ENCODE results near the gene GALK1.
A peak's percentile ranks its signal among the peaks of the same experiment; 100 is the strongest.

The GALK1 gene

DNA sequence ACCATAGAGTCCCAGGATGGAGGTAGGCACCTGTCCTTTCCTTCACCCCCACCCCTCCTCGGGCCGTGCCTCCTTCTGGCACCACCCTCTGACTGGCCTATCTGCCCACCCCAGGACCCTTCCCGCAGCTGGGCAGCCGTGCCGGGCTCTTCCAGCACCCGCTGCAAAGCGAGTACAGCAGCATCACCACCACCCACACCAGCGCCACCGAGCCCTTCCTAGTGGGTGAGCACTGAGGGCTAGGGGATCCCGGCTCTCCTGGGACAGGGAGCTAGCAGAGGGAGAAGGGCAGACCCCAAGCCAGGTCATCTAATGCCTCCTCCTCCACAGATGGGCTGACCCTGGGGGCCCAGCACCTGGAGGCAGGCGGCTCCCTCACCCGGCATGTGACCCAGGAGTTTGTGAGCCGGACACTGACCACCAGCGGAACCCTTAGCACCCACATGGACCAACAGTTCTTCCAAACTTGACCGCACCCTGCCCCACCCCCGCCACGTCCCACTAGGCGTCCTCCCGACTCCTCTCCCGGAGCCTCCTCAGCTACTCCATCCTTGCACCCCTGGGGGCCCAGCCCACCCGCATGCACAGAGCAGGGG, 7.8 kb downstream of the GALK1 start:
- H3K27ac ChIP-seq (ENCODE audit: low read depth, low read length) = no peak overlapping the region
- H3K9ac ChIP-seq (ENCODE audit: low read length) = no peak overlapping the region
- H3K4me1 ChIP-seq (ENCODE audit: control insufficient read depth, insufficient read depth, low read length) = peaks cover 9% of the 10 kb centered on the region
- H3K27me3 ChIP-seq (ENCODE audit: control insufficient read depth, insufficient read depth, low read length) = no peaks in the 10 kb centered on the region
- H3K4me3 ChIP-seq (ENCODE audit: low read length) = no peak overlapping the region
- peaks cover 17% of the 10 kb centered on the region for H3K36me3 ChIP-seq (ENCODE audit: control insufficient read depth, insufficient read depth, low read length)

DNA sequence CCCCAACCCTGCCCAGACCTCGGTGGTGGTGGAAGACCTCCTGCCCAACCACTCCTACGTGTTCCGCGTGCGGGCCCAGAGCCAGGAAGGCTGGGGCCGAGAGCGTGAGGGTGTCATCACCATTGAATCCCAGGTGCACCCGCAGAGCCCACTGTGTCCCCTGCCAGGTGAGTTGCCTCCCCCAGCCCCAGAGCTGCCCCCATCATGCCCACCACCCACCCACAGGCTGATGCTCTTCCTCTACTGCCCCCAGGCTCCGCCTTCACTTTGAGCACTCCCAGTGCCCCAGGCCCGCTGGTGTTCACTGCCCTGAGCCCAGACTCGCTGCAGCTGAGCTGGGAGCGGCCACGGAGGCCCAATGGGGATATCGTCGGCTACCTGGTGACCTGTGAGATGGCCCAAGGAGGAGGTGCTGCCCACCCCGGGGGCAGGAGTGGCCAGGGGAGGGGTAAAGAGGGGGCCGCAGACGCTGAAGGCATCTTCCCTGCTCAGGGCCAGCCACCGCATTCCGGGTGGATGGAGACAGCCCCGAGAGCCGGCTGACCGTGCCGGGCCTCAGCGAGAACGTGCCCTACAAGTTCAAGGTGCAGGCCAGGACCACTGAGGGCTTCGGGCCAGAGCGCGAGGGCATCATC, 8.4 kb downstream of the GALK1 start:
- H3K4me3 ChIP-seq (ENCODE audit: low read length) = no peak overlapping the region
- peaks cover 17% of the 10 kb centered on the region for H3K36me3 ChIP-seq (ENCODE audit: control insufficient read depth, insufficient read depth, low read length)
- no peak overlapping the region for H3K9ac ChIP-seq (ENCODE audit: low read length)
- peaks cover 9% of the 10 kb centered on the region for H3K4me1 ChIP-seq (ENCODE audit: control insufficient read depth, insufficient read depth, low read length)
- no peaks in the 10 kb centered on the region for H3K27me3 ChIP-seq (ENCODE audit: control insufficient read depth, insufficient read depth, low read length)
- no peak overlapping the region for H3K27ac ChIP-seq (ENCODE audit: low read depth, low read length)

DNA sequence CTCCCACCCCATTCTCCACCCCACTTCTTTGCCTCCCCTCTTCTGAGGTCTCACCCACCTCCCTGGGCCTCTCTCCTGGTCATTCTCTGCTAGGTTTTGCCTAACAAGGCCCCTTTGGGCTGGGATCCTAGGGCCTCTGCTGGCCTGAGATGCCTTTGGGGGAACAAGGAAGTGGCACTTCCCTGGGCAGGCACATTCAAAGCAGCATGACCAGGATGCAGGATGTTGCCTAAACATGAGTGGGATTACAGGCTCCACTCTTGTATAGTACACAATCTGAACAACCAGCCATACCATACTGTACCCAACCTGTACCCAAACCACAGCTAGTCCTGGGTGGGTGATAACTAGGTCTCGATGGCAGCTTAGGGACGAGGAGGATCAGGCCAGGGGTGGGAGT, 9.0 kb downstream of the GALK1 start:
- H3K4me3 ChIP-seq (ENCODE audit: low read length) = no peak overlapping the region
- H3K27ac ChIP-seq (ENCODE audit: low read depth, low read length) = no peak overlapping the region
- peaks cover 9% of the 10 kb centered on the region for H3K4me1 ChIP-seq (ENCODE audit: control insufficient read depth, insufficient read depth, low read length)
- H3K36me3 ChIP-seq (ENCODE audit: control insufficient read depth, insufficient read depth, low read length) = peaks cover 18% of the 10 kb centered on the region
- no peaks in the 10 kb centered on the region for H3K27me3 ChIP-seq (ENCODE audit: control insufficient read depth, insufficient read depth, low read length)
- no peak overlapping the region for H3K9ac ChIP-seq (ENCODE audit: low read length)

DNA sequence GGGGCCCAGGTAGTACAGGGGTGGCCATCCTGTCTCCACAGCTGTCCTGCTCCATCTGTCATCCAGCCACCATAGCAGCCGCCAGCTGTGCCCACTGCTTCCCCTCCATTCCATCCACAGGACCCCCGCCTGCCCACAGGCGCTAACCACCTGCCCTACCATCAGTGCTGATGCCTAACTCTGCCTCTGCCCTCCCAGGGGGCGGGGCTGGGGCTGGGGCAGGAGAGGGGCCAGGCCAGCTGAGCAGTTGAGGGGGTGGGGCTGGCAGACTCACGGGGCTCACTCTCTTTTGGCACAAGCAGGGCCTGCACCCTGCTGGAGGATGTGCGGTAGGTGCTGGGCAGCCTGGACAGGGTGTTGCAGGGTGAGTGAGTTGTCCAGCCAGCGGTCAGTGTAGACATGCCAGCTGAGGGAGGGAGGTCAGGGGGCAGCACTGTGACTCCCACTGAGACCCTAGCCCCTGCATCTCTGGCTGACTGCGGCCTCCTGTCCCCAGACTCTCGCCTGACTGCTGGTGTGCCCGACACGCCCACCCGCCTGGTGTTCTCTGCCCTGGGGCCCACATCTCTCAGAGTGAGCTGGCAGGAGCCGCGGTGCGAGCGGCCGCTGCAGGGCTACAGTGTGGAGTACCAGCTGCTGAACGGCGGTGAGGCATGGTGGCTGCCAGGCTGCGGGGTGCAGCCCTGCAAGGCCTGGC, 9.6 kb downstream of the GALK1 start:
- H3K36me3 ChIP-seq (ENCODE audit: control insufficient read depth, insufficient read depth, low read length) = peaks cover 24% of the 10 kb centered on the region
- H3K4me3 ChIP-seq (ENCODE audit: low read length) = no peak overlapping the region
- peaks cover 9% of the 10 kb centered on the region for H3K4me1 ChIP-seq (ENCODE audit: control insufficient read depth, insufficient read depth, low read length)
- H3K9ac ChIP-seq (ENCODE audit: low read length) = no peak overlapping the region
- H3K27ac ChIP-seq (ENCODE audit: low read depth, low read length) = no peak overlapping the region
- no peaks in the 10 kb centered on the region for H3K27me3 ChIP-seq (ENCODE audit: control insufficient read depth, insufficient read depth, low read length)

DNA sequence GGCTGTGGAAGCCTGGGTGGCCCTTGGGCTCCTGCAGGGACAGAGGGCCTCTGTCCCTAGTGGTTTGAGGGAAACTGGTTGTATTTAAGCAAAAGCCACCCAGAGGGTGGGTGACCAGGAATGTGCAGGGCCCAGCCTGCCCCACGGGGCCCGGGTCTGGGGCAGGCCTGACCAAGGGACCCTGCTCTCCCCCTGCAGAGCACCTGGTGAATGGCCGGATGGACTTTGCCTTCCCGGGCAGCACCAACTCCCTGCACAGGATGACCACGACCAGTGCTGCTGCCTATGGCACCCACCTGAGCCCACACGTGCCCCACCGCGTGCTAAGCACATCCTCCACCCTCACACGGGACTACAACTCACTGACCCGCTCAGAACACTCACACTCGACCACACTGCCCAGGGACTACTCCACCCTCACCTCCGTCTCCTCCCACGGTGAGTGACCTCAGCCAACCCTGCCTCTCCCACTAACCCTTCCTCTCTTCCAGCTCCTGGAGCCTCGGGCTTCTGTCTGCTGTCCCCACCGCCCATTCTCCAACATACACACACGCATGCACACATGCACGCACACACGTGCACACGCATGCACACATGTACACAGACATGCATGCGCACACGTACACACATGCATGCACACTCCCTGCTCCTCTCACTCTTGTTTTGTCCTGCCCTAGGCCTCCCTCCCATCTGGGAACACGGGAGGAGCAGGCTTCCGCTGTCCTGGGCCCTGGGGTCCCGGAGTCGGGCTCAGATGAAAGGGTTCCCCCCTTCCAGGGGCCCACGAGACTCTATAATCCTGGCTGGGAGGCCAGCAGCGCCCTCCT, 10.4 kb downstream of the GALK1 start:
- Histone ChIP-seq H3K36me3 (ENCODE audit: control insufficient read depth, insufficient read depth, low read length) (peaks cover 26% of the 10 kb centered on the region), H3K4me1 (ENCODE audit: control insufficient read depth, insufficient read depth, low read length) (peaks cover 9% of the 10 kb centered on the region), H3K27ac (ENCODE audit: low read depth, low read length) (peak overlapping the region; percentile 45), H3K4me3 (ENCODE audit: low read length) (peak overlapping the region; percentile 33), H3K27me3 (ENCODE audit: control insufficient read depth, insufficient read depth, low read length) (no peaks in the 10 kb centered on the region), H3K9ac (ENCODE audit: low read length) (no peak overlapping the region)

DNA sequence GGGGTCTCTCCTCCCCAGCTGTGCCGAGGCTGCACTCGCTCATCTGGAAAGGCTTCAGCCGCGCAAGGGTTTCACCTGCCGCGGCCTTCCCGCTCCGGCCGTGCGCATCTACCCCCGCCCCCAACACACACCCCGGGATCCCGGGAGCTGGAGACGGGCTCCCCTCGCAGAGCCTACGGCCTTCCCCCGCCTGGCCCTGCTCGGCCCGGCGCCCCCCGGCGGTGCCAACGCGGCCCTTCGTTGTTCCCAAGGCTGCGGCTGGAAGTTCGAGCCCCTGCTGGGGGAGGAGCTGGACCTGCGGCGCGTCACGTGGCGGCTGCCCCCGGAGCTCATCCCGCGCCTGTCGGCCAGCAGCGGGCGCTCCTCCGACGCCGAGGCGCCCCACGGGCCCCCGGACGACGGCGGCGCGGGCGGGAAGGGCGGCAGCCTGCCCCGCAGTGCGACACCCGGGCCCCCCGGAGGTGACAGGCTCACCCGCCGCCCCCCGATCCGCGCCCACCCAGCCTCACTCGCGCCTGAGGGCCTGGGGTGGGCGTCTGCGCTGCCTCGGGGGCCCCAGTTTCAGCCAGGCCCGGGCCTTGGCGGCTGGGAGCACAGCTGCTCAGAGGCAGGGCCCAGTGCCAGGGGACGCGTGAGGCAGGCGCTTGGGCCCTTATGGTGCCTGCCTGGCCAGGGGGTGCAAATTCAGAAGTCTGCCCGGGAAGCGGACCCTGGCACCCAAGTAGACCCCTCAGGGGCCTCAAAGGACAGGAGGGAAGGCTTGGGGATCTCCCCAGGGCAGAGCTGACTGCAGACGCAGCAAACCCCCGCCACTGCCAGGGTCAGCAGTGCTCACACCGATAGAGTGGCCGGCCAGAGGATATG, 11.2 kb downstream of the GALK1 start:
- H3K9ac ChIP-seq (ENCODE audit: low read length) = no peak overlapping the region
- peaks cover 34% of the 10 kb centered on the region for H3K36me3 ChIP-seq (ENCODE audit: control insufficient read depth, insufficient read depth, low read length)
- peak overlapping the region; percentile 61 for H3K4me3 ChIP-seq (ENCODE audit: low read length)
- peak overlapping the region; percentile 45 for H3K27ac ChIP-seq (ENCODE audit: low read depth, low read length)
- peaks cover 9% of the 10 kb centered on the region for H3K4me1 ChIP-seq (ENCODE audit: control insufficient read depth, insufficient read depth, low read length)
- H3K27me3 ChIP-seq (ENCODE audit: control insufficient read depth, insufficient read depth, low read length) = no peaks in the 10 kb centered on the region

DNA sequence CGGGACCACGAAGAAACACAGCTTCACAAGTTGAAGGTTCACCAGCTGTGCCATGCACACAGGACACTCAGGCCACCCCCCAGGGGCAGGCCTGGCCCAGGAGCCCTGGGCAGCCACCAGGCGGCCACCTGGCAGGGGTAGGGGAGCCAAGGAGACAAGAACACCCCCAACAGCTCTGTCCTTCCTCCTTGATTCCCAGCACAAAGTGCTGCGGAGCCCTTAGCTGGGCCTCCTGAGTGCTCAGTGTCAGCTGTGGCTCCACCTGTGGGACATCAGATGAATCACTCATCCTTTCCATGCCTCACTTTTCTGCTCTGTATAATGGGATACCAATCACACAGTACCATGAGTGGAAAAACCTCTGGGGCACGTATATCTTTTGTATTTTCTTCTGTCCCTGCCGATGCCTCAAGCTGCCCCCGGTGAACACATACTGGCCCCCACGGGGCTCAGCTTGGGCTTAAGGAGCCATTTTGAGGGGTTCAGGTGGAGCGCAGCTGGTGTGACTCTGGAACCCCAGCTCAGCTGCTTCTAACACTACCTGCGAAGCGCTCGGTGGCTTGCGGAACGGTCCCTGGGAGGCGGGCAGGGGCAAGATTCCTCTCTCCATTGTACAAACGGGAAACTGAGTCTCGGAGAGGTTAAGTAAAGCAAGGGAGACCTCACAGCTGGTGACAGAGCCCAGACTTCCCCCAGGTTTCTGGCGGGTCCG, 12.0 kb downstream of the GALK1 start:
- H3K27me3 ChIP-seq (ENCODE audit: control insufficient read depth, insufficient read depth, low read length) = no peaks in the 10 kb centered on the region
- H3K36me3 ChIP-seq (ENCODE audit: control insufficient read depth, insufficient read depth, low read length) = peaks cover 35% of the 10 kb centered on the region
- peaks cover 9% of the 10 kb centered on the region for H3K4me1 ChIP-seq (ENCODE audit: control insufficient read depth, insufficient read depth, low read length)
- no peak overlapping the region for H3K9ac ChIP-seq (ENCODE audit: low read length)
- no peak overlapping the region for H3K27ac ChIP-seq (ENCODE audit: low read depth, low read length)
- peak overlapping the region; percentile 61 for H3K4me3 ChIP-seq (ENCODE audit: low read length)

DNA sequence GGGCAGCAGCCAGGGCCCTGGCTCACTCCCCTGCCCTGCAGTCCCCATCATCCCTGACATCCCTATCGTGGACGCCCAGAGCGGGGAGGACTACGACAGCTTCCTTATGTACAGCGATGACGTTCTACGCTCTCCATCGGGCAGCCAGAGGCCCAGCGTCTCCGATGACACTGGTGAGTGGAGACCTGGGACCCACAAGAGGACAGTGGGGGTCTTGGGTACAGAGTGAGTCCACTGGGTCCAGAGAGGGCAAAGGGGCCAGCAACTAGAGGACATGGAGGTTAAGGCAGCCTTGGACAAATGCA, 12.6 kb downstream of the GALK1 start:
- Histone ChIP-seq H3K9ac (ENCODE audit: low read length) (no peak overlapping the region), H3K4me1 (ENCODE audit: control insufficient read depth, insufficient read depth, low read length) (peaks cover 12% of the 10 kb centered on the region), H3K27me3 (ENCODE audit: control insufficient read depth, insufficient read depth, low read length) (no peaks in the 10 kb centered on the region), H3K36me3 (ENCODE audit: control insufficient read depth, insufficient read depth, low read length) (peaks cover 30% of the 10 kb centered on the region), H3K4me3 (ENCODE audit: low read length) (no peak overlapping the region), H3K27ac (ENCODE audit: low read depth, low read length) (no peak overlapping the region)

DNA sequence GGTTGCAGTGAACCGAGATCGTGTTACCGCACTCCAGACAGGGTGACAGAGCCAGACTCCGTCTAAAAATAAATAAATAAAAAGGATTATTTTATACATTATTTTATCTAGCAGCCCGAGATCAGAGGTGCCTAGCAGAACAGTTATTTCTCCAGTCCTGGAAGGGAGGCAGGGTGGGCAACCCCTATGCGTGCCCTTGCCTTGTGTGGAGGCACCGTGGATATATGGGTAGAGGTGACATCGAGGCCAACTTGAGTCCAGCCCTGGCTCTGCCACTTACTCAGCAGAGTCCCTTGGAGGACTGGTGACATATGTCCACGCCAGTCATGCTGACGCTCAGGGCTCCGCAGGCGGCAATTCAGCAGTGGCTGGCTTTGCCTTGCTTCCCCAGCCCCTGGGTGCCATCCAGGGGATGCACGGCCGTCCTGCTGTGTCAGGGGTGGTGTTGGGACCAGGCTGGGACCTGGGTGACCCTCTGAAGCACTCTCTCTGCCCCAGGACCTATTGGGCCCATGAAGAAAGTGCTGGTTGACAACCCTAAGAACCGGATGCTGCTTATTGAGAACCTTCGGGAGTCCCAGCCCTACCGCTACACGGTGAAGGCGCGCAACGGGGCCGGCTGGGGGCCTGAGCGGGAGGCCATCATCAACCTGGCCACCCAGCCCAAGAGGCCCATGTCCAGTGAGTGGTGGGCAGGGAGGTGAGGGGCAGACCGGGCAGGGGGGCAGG, 13.2 kb downstream of the GALK1 start:
- Histone ChIP-seq H3K4me3 (ENCODE audit: low read length) (no peak overlapping the region), H3K4me1 (ENCODE audit: control insufficient read depth, insufficient read depth, low read length) (peaks cover 12% of the 10 kb centered on the region), H3K27me3 (ENCODE audit: control insufficient read depth, insufficient read depth, low read length) (no peaks in the 10 kb centered on the region), H3K27ac (ENCODE audit: low read depth, low read length) (no peak overlapping the region), H3K36me3 (ENCODE audit: control insufficient read depth, insufficient read depth, low read length) (peaks cover 30% of the 10 kb centered on the region), H3K9ac (ENCODE audit: low read length) (no peak overlapping the region)

DNA sequence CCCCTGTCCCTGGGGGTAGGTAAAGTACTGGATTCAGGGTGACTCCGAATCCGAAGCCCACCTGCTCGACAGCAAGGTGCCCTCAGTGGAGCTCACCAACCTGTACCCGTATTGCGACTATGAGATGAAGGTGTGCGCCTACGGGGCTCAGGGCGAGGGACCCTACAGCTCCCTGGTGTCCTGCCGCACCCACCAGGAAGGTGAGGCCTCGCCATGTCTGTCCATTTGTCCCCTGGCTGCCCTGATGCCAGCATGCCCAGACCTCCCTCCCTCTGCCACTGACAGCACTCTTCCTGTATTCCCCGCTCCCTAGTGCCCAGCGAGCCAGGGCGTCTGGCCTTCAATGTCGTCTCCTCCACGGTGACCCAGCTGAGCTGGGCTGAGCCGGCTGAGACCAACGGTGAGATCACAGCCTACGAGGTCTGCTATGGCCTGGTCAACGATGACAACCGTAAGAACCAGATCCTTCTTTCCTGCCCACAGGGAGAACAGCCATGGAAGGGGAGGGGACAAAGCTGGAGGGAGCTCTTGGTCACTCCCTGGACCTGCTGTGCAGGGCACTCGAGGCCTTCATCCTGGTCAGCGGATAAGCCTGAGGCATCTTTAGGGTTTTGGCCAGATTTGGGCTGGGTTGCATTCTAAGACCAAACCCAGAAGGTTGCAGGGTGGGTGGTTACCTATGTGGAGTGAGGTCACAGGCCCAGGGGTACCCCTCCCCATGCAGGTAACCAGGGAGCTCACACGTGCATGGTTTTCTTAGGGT, 14.2 kb downstream of the GALK1 start:
- H3K27ac ChIP-seq (ENCODE audit: low read depth, low read length) = no peak overlapping the region
- H3K36me3 ChIP-seq (ENCODE audit: control insufficient read depth, insufficient read depth, low read length) = peaks cover 28% of the 10 kb centered on the region
- no peaks in the 10 kb centered on the region for H3K27me3 ChIP-seq (ENCODE audit: control insufficient read depth, insufficient read depth, low read length)
- no peak overlapping the region for H3K9ac ChIP-seq (ENCODE audit: low read length)
- peaks cover 12% of the 10 kb centered on the region for H3K4me1 ChIP-seq (ENCODE audit: control insufficient read depth, insufficient read depth, low read length)
- H3K4me3 ChIP-seq (ENCODE audit: low read length) = no peak overlapping the region
